Epithelial cell of proximal tubule (primary cell): Measurements from ENCODE around the gene CACNG1. TPM values are rescaled to one million over a fixed set of nuclear protein-coding genes. Genes with fewer than 3 reads are reported as not detected.

Experiments
- DNase-seq: peaks from one replicate; pipeline ENCODE4 v3.0.0-alpha.2; 2011; ENCODE audit warnings: low read depth
- H3K4me3 ChIP-seq: 2 replicates; pipeline ENCODE4 v1.5.1; 2011; ENCODE audit warnings: low read depth, mild to moderate bottlenecking, low read length
- total RNA-seq: library from RNA; depleted of rRNA; stranded (reverse); fragments of >200 nt; gene quantifications from 2 replicates; pipeline ENCODE4 v1.2.3, GENCODE V29; 2015
- TF ChIP-seq, protein P1 (sequence below): conservative IDR thresholded peaks from 2 replicates; pipeline ENCODE4 v1.5.1; 2012; ENCODE audit warnings: low read depth, mild to moderate bottlenecking, low read length

CACNG1 gene
- total RNA-seq, 1 donor from 2014 or later: not detected

GRCh38 chr17:67043283-67043682 lies 1.1 kb upstream of the CACNG1 start:
- TF ChIP-seq, protein P1, sequence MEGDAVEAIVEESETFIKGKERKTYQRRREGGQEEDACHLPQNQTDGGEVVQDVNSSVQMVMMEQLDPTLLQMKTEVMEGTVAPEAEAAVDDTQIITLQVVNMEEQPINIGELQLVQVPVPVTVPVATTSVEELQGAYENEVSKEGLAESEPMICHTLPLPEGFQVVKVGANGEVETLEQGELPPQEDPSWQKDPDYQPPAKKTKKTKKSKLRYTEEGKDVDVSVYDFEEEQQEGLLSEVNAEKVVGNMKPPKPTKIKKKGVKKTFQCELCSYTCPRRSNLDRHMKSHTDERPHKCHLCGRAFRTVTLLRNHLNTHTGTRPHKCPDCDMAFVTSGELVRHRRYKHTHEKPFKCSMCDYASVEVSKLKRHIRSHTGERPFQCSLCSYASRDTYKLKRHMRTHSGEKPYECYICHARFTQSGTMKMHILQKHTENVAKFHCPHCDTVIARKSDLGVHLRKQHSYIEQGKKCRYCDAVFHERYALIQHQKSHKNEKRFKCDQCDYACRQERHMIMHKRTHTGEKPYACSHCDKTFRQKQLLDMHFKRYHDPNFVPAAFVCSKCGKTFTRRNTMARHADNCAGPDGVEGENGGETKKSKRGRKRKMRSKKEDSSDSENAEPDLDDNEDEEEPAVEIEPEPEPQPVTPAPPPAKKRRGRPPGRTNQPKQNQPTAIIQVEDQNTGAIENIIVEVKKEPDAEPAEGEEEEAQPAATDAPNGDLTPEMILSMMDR: no peak

GRCh38 chr17:67044940-67045339 lies 586 bp downstream of the CACNG1 start:
- DNase-seq: no peak
- no peak overlapping the region for H3K4me3 ChIP-seq
- TF ChIP-seq, protein P1: no peak

More at GRCh38 chr17:67043283-67043682, 1.1 kb upstream of the CACNG1 start:
- H3K4me3 ChIP-seq: no peak overlapping the region
- DNase-seq: no peak

GRCh38 chr17:67046398-67046797 lies 2.0 kb downstream of the CACNG1 start:
- H3K4me3 ChIP-seq: no peak overlapping the region
- no peak for DNase-seq
- TF ChIP-seq, protein P1: no peak

DNA sequence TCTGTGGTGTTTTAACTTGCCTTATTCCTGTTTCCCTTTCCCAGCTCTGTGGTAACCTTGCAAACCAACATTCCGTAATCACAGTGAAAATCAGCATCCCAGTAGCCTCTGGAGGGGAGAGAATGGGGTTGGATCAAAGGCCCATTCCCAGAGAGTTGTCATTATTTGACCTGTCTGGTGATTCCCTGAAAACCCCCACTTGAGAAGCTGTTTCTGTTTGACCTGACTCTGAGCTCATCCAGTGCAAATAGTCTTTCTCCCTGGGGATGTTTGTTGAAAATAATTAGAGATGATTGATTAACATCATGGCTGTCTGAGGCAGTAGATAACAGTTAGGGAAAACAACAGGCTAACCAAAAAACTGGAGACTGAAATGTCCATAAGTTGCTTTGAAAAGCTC lies 3.0 kb downstream of the CACNG1 start:
- DNase-seq: no peak
- no peak overlapping the region for H3K4me3 ChIP-seq
- TF ChIP-seq, protein P1: no peak

GRCh38 chr17:67049025-67049739 lies 4.8 kb downstream of the CACNG1 start:
- TF ChIP-seq, protein P1: no peak
- DNase-seq: no peak
- no peak overlapping the region for H3K4me3 ChIP-seq

- TF ChIP-seq, protein P1: no peak
- no peak for DNase-seq
- no peak overlapping the region for H3K4me3 ChIP-seq
These were observed 5.7 kb downstream of the CACNG1 start for GRCh38 chr17:67050066-67050465.
